ENCODE data around the gene CLDN34. TPM values are rescaled to one million over a fixed set of nuclear protein-coding genes. Genes with fewer than 3 reads are reported as not detected.

The CLDN34 gene
- total RNA-seq, 1 experiment from 2014 or later: not detected

- Mint-ChIP-seq H3K4me1 (ENCODE audit: insufficient read depth, unreplicated experiment) (no peaks in the 10 kb centered on the region), H3K27me3 (ENCODE audit: insufficient read depth, unreplicated experiment) (no peaks in the 10 kb centered on the region), H3K9me3 (ENCODE audit: unreplicated experiment) (peaks cover 7% of the 10 kb centered on the region), H3K36me3 (ENCODE audit: insufficient read depth, unreplicated experiment) (peaks cover 4% of the 10 kb centered on the region), H3K4me3 (ENCODE audit: unreplicated experiment) (no peak overlapping the region), H3K27ac (ENCODE audit: low read depth, unreplicated experiment) (no peak overlapping the region)
- CTCF ChIA-PET: no interaction called here
- BruUV-seq (replicated peaks): no TSS peak
- intact Hi-C loops (cut with micrococcal nuclease): no loop called here
- no peak for DNase-seq (ENCODE audit: unreplicated experiment)
- POLR2A ChIA-PET: interaction anchor here (1.2 kb wide), 1 partner anchor 30 kb away, joined by 3 read pairs; no protein-coding TSS in a partner anchor
- TF ChIP-seq CTCF (IDR thresholded peaks at IDR 0.05; ENCODE audit: unreplicated experiment): no peak
Observed at GRCh38 chrX:9943420-9943819, 23.7 kb upstream of the CLDN34 start.

- intact Hi-C loops (cut with micrococcal nuclease): no loop called here
- no peaks in the 10 kb centered on the region for H3K4me1 Mint-ChIP-seq (ENCODE audit: insufficient read depth, unreplicated experiment)
- DNase-seq (ENCODE audit: unreplicated experiment): no peak
- H3K27me3 Mint-ChIP-seq (ENCODE audit: insufficient read depth, unreplicated experiment): no peaks in the 10 kb centered on the region
- H3K27ac Mint-ChIP-seq (ENCODE audit: low read depth, unreplicated experiment): no peak overlapping the region
- POLR2A ChIA-PET: no interaction called here
- H3K36me3 Mint-ChIP-seq (ENCODE audit: insufficient read depth, unreplicated experiment): peaks cover 11% of the 10 kb centered on the region
- CTCF ChIA-PET: interaction anchor here (0.6 kb wide), 1 partner anchor 60 kb away, joined by 4 read pairs; no protein-coding TSS in a partner anchor
- BruUV-seq (replicated peaks): no TSS peak
- H3K9me3 Mint-ChIP-seq (ENCODE audit: unreplicated experiment): peaks cover 7% of the 10 kb centered on the region
- no peak overlapping the region for H3K4me3 Mint-ChIP-seq (ENCODE audit: unreplicated experiment)
- no peak for TF ChIP-seq CTCF (IDR thresholded peaks at IDR 0.05; ENCODE audit: unreplicated experiment)
Observed at GRCh38 chrX:9947131-9947794, 19.9 kb upstream of the CLDN34 start.

GRCh38 chrX:9948406-9948805, 18.8 kb upstream of the CLDN34 start:
- peaks cover 11% of the 10 kb centered on the region for H3K36me3 Mint-ChIP-seq (ENCODE audit: insufficient read depth, unreplicated experiment)

GRCh38 chrX:9952300-9952699, 14.9 kb upstream of the CLDN34 start:
- H3K4me1 Mint-ChIP-seq (ENCODE audit: insufficient read depth, unreplicated experiment): no peaks in the 10 kb centered on the region

More at GRCh38 chrX:9948406-9948805, 18.8 kb upstream of the CLDN34 start:
- intact Hi-C loops (cut with micrococcal nuclease): no loop called here
- Mint-ChIP-seq H3K4me3 (ENCODE audit: unreplicated experiment) (no peak overlapping the region), H3K4me1 (ENCODE audit: insufficient read depth, unreplicated experiment) (no peaks in the 10 kb centered on the region), H3K27me3 (ENCODE audit: insufficient read depth, unreplicated experiment) (no peaks in the 10 kb centered on the region), H3K9me3 (ENCODE audit: unreplicated experiment) (peaks cover 3% of the 10 kb centered on the region), H3K27ac (ENCODE audit: low read depth, unreplicated experiment) (no peak overlapping the region)
- ChIA-PET CTCF (no interaction called here), POLR2A (interaction anchor here (0.6 kb wide), 1 partner anchor 161 kb away, joined by 3 read pairs; no protein-coding TSS in a partner anchor)
- BruUV-seq (replicated peaks): no TSS peak
- no peak for TF ChIP-seq CTCF (IDR thresholded peaks at IDR 0.05; ENCODE audit: unreplicated experiment)
- DNase-seq (ENCODE audit: unreplicated experiment): no peak

More at GRCh38 chrX:9952300-9952699, 14.9 kb upstream of the CLDN34 start:
- CTCF ChIA-PET: no interaction called here
- BruUV-seq (replicated peaks): no TSS peak
- Mint-ChIP-seq H3K9me3 (ENCODE audit: unreplicated experiment) (no peaks in the 10 kb centered on the region), H3K27me3 (ENCODE audit: insufficient read depth, unreplicated experiment) (no peaks in the 10 kb centered on the region), H3K4me3 (ENCODE audit: unreplicated experiment) (no peak overlapping the region), H3K27ac (ENCODE audit: low read depth, unreplicated experiment) (no peak overlapping the region), H3K36me3 (ENCODE audit: insufficient read depth, unreplicated experiment) (peaks cover 11% of the 10 kb centered on the region)
- no peak for DNase-seq (ENCODE audit: unreplicated experiment)
- TF ChIP-seq CTCF (IDR thresholded peaks at IDR 0.05; ENCODE audit: unreplicated experiment): no peak
- POLR2A ChIA-PET: no interaction called here
- intact Hi-C loops (cut with micrococcal nuclease): no loop called here

Data from MCF 10A (cell line).